Measurements from ENCODE around the gene COL6A6.
"Not testable (repeated sequence)": the region's sequence is repeated elsewhere in the genome, so short reads cannot be mapped to it uniquely, and the experiment has no call there.

The COL6A6 gene

DNA sequence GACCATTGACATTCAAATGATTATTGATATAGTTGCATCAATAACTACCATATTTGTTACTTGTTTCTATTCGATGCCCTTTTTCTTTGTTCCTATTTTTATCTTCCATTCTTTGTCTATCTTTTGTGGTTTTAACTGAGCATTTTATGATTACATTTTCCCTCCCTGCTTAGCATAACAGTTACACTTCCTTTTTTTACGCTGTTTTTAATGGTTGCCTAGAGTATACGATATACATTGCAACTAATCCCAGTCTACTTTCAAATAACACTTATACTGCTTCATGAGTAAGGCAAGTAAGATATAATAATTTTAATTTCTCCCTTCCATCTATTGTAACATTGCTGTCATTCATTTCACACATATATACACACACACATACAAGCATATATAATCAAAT, 26.3 kb downstream of the COL6A6 start:
- Histone ChIP-seq H3K9ac (ENCODE audit: low read length) (no peak overlapping the region), H3K27ac (ENCODE audit: low read depth, low read length) (no peak overlapping the region), H3K36me3 (ENCODE audit: control insufficient read depth, insufficient read depth, low read length) (no peaks in the 10 kb centered on the region), H3K27me3 (ENCODE audit: control insufficient read depth, insufficient read depth, low read length) (no peaks in the 10 kb centered on the region), H3K4me1 (ENCODE audit: control insufficient read depth, insufficient read depth, low read length) (peaks cover 2% of the 10 kb centered on the region), H3K4me3 (ENCODE audit: low read length) (no peak overlapping the region)

DNA sequence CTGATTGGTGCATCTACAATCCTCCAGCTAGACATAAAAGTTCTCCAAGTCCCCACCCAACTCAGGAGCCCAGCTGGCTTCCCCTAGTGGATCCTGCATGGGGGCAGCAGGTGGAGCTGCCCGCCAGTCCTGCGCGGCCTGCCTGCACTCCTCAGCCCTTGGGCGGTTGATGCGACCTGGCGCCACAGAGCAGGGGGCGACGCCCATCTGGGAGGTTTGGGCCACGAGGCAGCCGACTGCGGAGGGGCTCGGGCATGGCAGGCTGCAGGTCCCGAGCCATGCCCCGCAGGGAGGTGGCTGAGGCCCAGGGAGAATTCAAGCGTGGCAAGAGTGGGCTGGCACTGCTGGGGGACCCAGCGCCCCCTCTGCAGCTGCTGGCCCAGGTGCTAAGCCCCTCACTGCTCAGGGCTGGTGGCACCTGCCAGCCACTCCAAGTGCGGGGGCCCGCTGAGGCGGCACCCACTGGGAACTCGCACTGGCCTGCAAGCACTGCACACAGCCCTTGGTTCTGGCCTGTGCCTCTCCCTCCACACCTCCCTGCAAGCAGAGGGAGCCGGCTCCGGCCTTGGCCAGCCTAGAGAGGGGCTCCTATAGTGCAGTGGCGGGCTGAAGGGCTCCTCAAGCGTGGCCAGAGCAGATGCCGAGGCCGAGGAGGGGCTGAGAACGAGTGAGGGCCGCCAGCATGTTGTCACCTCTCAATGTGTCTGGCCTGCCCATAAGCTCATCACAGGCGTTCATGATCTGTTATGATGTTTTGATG, 30.1 kb downstream of the COL6A6 start:
- Histone ChIP-seq H3K4me3 (ENCODE audit: low read length) (no peak overlapping the region), H3K9ac (ENCODE audit: low read length) (no peak overlapping the region), H3K27me3 (ENCODE audit: control insufficient read depth, insufficient read depth, low read length) (no peaks in the 10 kb centered on the region), H3K36me3 (ENCODE audit: control insufficient read depth, insufficient read depth, low read length) (no peaks in the 10 kb centered on the region), H3K4me1 (ENCODE audit: control insufficient read depth, insufficient read depth, low read length) (peaks cover 3% of the 10 kb centered on the region), H3K27ac (ENCODE audit: low read depth, low read length) (no peak overlapping the region)

DNA sequence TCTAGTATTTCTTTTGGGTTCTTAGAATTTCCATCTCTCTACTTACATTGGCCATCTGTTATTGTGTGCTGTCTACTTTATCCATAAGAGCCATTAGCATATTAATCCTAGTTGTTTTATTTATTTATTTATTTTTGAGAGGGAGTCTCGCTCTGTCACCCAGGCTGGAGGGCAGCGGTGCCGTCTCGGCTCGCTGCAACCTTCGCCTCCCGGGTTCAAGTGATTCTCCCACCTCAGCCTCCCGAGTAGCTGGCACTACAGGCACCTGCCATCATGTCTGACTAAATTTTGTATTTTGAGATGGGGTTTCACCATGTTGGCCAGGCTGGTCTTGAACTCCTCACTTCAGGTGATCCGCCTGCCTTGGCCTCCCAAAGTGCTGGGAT, 30.7 kb downstream of the COL6A6 start:
- H3K4me1 ChIP-seq (ENCODE audit: control insufficient read depth, insufficient read depth, low read length); H3K27ac ChIP-seq (ENCODE audit: low read depth, low read length); H3K36me3 ChIP-seq (ENCODE audit: control insufficient read depth, insufficient read depth, low read length); H3K27me3 ChIP-seq (ENCODE audit: control insufficient read depth, insufficient read depth, low read length); H3K9ac ChIP-seq (ENCODE audit: low read length); H3K4me3 ChIP-seq (ENCODE audit: low read length): not testable (repeated sequence)

DNA sequence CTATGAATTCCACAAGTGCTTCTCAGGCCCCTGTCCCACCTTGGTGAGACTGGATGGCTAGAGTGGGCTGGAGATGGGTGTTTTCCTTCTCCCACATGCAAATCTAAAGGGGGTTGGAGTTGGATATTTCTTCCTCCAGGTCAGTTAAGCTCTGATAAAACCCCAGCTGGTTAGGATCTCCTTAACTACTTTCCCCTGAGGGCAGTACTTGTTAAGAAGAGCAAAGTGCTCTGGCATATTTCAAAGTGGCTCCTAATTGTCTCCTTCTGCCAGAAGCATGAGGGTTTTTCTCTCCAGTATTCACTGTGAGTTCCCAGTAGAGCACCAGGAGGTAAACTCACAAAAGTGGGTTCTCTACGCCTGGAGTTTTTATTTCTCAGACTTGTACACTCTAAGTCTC, 31.4 kb downstream of the COL6A6 start:
- H3K4me3 ChIP-seq (ENCODE audit: low read length): no peak overlapping the region
- no peak overlapping the region for H3K27ac ChIP-seq (ENCODE audit: low read depth, low read length)
- peaks cover 3% of the 10 kb centered on the region for H3K4me1 ChIP-seq (ENCODE audit: control insufficient read depth, insufficient read depth, low read length)
- no peak overlapping the region for H3K9ac ChIP-seq (ENCODE audit: low read length)
- no peaks in the 10 kb centered on the region for H3K36me3 ChIP-seq (ENCODE audit: control insufficient read depth, insufficient read depth, low read length)
- no peaks in the 10 kb centered on the region for H3K27me3 ChIP-seq (ENCODE audit: control insufficient read depth, insufficient read depth, low read length)

DNA sequence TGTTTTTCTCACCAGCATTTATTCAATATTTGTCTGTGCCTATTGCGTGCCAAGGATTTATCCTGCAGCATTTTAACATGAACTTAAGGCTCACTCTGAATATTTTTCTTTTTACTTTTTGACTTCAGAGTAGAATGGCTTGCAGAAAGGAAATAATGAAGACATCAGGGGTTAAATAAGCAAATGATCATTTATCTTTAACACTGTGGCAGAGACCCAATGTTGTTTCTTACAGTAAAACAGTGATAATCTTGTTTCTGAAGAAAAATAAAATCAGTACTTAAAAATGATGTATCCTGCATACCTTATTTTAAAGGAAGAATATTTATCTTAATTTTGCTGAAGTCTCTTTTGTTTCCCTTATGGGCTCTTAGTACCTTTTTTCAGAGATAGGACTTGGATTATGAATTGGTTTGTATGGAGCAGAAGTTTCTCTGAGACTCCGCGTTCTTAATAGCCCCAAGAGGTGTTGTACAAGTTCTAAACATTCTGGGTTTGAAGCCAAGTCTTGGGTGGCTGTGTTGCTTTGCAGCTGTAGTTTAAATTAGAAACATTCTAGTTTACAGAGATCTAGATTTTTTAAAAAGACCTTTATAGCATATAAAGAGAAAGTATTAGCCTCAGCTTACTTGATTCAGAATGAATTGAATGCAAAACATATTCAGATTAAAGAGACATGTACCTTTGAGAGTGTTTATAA, 40.5 kb downstream of the COL6A6 start:
- no peaks in the 10 kb centered on the region for H3K4me1 ChIP-seq (ENCODE audit: control insufficient read depth, insufficient read depth, low read length)
- H3K27me3 ChIP-seq (ENCODE audit: control insufficient read depth, insufficient read depth, low read length): no peaks in the 10 kb centered on the region
- no peak overlapping the region for H3K27ac ChIP-seq (ENCODE audit: low read depth, low read length)
- no peaks in the 10 kb centered on the region for H3K36me3 ChIP-seq (ENCODE audit: control insufficient read depth, insufficient read depth, low read length)
- no peak overlapping the region for H3K4me3 ChIP-seq (ENCODE audit: low read length)
- no peak overlapping the region for H3K9ac ChIP-seq (ENCODE audit: low read length)

DNA sequence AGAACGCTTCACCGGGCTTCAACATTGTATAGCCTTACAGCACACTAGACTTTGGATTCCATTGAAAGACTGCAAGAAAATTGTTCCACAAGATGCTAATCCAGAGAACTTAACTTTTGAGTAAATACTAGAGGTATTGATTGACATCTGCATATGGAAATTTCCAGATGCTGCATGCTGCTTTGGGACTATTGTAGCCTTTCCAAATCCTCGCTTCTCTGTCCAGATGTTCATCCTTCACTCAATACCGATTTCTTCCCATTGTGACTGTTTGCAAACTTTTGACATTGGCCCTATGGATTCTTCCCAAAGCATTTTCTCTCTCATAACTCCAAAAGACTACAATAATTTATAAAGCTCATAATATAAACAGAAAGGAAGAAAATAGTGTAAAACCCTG, 41.4 kb downstream of the COL6A6 start:
- no peak overlapping the region for H3K4me3 ChIP-seq (ENCODE audit: low read length)
- H3K27ac ChIP-seq (ENCODE audit: low read depth, low read length): no peak overlapping the region
- no peaks in the 10 kb centered on the region for H3K36me3 ChIP-seq (ENCODE audit: control insufficient read depth, insufficient read depth, low read length)
- H3K9ac ChIP-seq (ENCODE audit: low read length): no peak overlapping the region
- H3K4me1 ChIP-seq (ENCODE audit: control insufficient read depth, insufficient read depth, low read length): no peaks in the 10 kb centered on the region
- H3K27me3 ChIP-seq (ENCODE audit: control insufficient read depth, insufficient read depth, low read length): no peaks in the 10 kb centered on the region

DNA sequence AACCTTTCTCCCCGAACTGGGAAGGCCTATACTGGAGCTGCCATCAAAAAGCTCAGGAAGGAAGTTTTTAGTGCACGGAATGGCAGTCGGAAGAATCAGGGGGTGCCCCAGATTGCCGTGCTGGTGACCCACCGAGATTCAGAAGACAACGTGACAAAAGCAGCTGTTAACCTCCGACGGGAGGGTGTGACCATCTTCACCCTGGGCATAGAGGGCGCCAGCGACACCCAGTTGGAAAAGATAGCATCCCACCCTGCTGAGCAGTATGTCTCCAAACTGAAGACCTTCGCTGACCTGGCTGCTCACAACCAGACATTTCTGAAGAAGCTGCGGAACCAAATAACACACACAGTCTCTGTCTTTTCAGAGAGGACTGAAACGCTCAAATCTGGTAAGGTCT, 48.2 kb downstream of the COL6A6 start:
- H3K4me3 ChIP-seq (ENCODE audit: low read length): no peak overlapping the region
- no peaks in the 10 kb centered on the region for H3K4me1 ChIP-seq (ENCODE audit: control insufficient read depth, insufficient read depth, low read length)
- no peak overlapping the region for H3K9ac ChIP-seq (ENCODE audit: low read length)
- H3K27ac ChIP-seq (ENCODE audit: low read depth, low read length): no peak overlapping the region
- no peaks in the 10 kb centered on the region for H3K36me3 ChIP-seq (ENCODE audit: control insufficient read depth, insufficient read depth, low read length)
- H3K27me3 ChIP-seq (ENCODE audit: control insufficient read depth, insufficient read depth, low read length): no peaks in the 10 kb centered on the region

Data from rectal smooth muscle tissue (tissue), 1 donor.